ENCODE results near the gene SCAPER. TPM values are rescaled to one million over a fixed set of nuclear protein-coding genes. Genes with fewer than 3 reads are reported as not detected.

Gene SCAPER
- total RNA-seq, 1 experiment from 2014 or later = 7.4 TPM

DNA sequence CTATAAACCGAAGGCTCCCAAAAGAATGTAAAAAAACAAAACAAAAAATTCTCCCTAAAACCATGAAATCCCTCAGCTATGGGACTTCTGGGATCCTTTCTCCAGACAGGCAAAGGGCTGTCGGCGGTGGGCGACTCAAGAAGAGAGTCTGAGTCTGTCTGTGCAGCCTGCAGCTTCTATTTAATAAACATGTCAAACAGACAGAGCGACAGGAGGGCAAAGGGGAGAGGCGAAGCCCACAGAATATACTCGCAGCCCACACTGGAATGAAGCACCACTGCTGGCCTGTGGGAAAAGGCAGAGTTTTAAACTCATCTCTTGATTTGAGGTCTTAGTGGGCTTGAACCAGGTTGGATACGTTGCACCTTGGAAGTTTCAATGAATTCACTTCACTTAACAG is 528.3 kb downstream of the SCAPER start:
- Histone ChIP-seq H2BK20ac (ENCODE audit: low read depth, low read length, poor library complexity, severe bottlenecking) (no peak overlapping the region), H3K9me3 (ENCODE audit: control insufficient read depth, low read depth, low read length) (no peaks in the 10 kb centered on the region), H4K5ac (ENCODE audit: insufficient read length, low read depth, low read length) (no peak overlapping the region), H3K27me3 (ENCODE audit: insufficient read depth, low read length) (no peaks in the 10 kb centered on the region), H3K4me2 (ENCODE audit: insufficient read depth, insufficient read length, low read length) (no peak overlapping the region), H3T11ph (ENCODE audit: low read length) (no peak overlapping the region), H4K8ac (replicated peaks; ENCODE audit: insufficient read length, low read depth, low read length) (no peak overlapping the region), H3K4me1 (ENCODE audit: insufficient read depth, low read length) (no peaks in the 10 kb centered on the region), H3K14ac (ENCODE audit: insufficient read depth, low read length) (no peak overlapping the region), H2BK5ac (ENCODE audit: insufficient read length, low read length) (no peak overlapping the region), H3K23ac (ENCODE audit: insufficient read length, low read depth, low read length) (no peak overlapping the region), H3K4ac (ENCODE audit: low read depth, low read length) (no peak overlapping the region), H3K79me2 (ENCODE audit: insufficient read depth, low read length) (no peaks in the 10 kb centered on the region), H3K23me2 (ENCODE audit: insufficient read length, low read depth, low read length, poor library complexity, severe bottlenecking) (no peaks in the 10 kb centered on the region), H2AFZ (ENCODE audit: low read length) (no peak overlapping the region), H2BK120ac (ENCODE audit: low read depth, low read length, poor library complexity, severe bottlenecking) (no peak overlapping the region), H3K9ac (ENCODE audit: extremely low read depth, insufficient read length, low read length) (no peak overlapping the region), H2BK12ac (ENCODE audit: insufficient read length, low read depth, low read length) (no peak overlapping the region), H3K18ac (ENCODE audit: insufficient read length, low read depth, low read length) (no peak overlapping the region), H3K56ac (ENCODE audit: insufficient read length, low read depth, low read length) (no peak overlapping the region), H4K91ac (ENCODE audit: insufficient read length, low read depth, low read length) (no peak overlapping the region), H4K20me1 (ENCODE audit: control insufficient read depth, insufficient read depth, insufficient read length) (no peaks in the 10 kb centered on the region), H2BK15ac (ENCODE audit: low read depth, low read length) (no peak overlapping the region), H3K27ac (ENCODE audit: insufficient read length, low read depth, low read length) (no peak overlapping the region), H3K79me1 (ENCODE audit: insufficient read depth, low read depth, low read length, poor library complexity, severe bottlenecking) (no peaks in the 10 kb centered on the region), H2AK5ac (ENCODE audit: insufficient read length, low read length) (no peak overlapping the region)
- DNase-seq = no peak
- WGBS (ENCODE audit: extremely low coverage, insufficient read length, low lambda C conversion rate) = no CpG with 5 or more reads among the region's 8 CpGs
- no peak overlapping the region for H3K27ac Mint-ChIP-seq
- no peaks in the 10 kb centered on the region for H3K9me3 Mint-ChIP-seq
- H3K4me1 Mint-ChIP-seq = peaks cover 5 to 6% of the 10 kb centered on the region in 2 experiments; a peak in 3 of 4 replicates
- H3K36me3 Mint-ChIP-seq (ENCODE audit: insufficient read depth in 1 of 3, low read depth in 3 of 3) = no peaks in the 10 kb centered on the region
- no peak for TF ChIP-seq CTCF (conservative IDR thresholded peaks at IDR 0.05)
- no peaks in the 10 kb centered on the region for H3K27me3 Mint-ChIP-seq (ENCODE audit: low read depth)
- no peak overlapping the region for H3K4me3 Mint-ChIP-seq

All from H9 (cell line).